GM18520 (cell line): ENCODE results near the gene GLIS2.

Source experiments
- ATAC-seq: cut with Tn5 transposase; IDR thresholded peaks from one replicate; pipeline ENCODE4 v1.9.1; 2021; ENCODE audit not compliant: unreplicated experiment

GLIS2 gene

GRCh38 chr16:4295581-4295980 is 20.3 kb upstream of the GLIS2 start:
- ATAC-seq, result no peak

GRCh38 chr16:4297480-4297879 is 18.4 kb upstream of the GLIS2 start:
- ATAC-seq, result no peak

- no peak for ATAC-seq
These were observed 16.9 kb upstream of the GLIS2 start for GRCh38 chr16:4298761-4299522.

- no peak for ATAC-seq
These were observed 14.7 kb upstream of the GLIS2 start for GRCh38 chr16:4301177-4301576.

- no peak for ATAC-seq
These were observed 13.9 kb upstream of the GLIS2 start for GRCh38 chr16:4301968-4302367.

GRCh38 chr16:4303973-4304372 is 11.9 kb upstream of the GLIS2 start:
- ATAC-seq, result no peak

- ATAC-seq, result no peak
These were observed 9.2 kb upstream of the GLIS2 start for GRCh38 chr16:4306470-4307214.

GRCh38 chr16:4307215-4308037 is 8.4 kb upstream of the GLIS2 start:
- peak; percentile 91 for ATAC-seq

GRCh38 chr16:4309102-4309832 is 6.6 kb upstream of the GLIS2 start:
- no peak for ATAC-seq

- ATAC-seq, result no peak
These were observed 6.0 kb upstream of the GLIS2 start for GRCh38 chr16:4309833-4310266.

GRCh38 chr16:4313563-4314531 is 2.0 kb upstream of the GLIS2 start:
- ATAC-seq, result no peak

GRCh38 chr16:4314532-4315185 is 1.2 kb upstream of the GLIS2 start:
- ATAC-seq, result no peak

- no peak for ATAC-seq
These were observed 419 bp downstream of the GLIS2 start for GRCh38 chr16:4316108-4316863.

- no peak for ATAC-seq
These were observed 1.1 kb downstream of the GLIS2 start for GRCh38 chr16:4316864-4317531.

GRCh38 chr16:4317532-4318450 is 1.9 kb downstream of the GLIS2 start:
- no peak for ATAC-seq

GRCh38 chr16:4318451-4318910 is 2.6 kb downstream of the GLIS2 start:
- ATAC-seq, result no peak

- ATAC-seq, result no peak
These were observed 3.1 kb downstream of the GLIS2 start for GRCh38 chr16:4318967-4319366.
